Activated CD8-positive, alpha-beta memory T cell treated with anti-CD3 and anti-CD28 coated beads, Interleukin-2, amount 50 U/mL, for 24 hours (primary cell): ENCODE results near the gene KCTD17.

ENCODE experiments used
- DNase-seq: peaks from one replicate; pipeline ENCODE4 v3.0.0-alpha.2; 2020; ENCODE audit errors: extremely low read depth

KCTD17 gene

DNA sequence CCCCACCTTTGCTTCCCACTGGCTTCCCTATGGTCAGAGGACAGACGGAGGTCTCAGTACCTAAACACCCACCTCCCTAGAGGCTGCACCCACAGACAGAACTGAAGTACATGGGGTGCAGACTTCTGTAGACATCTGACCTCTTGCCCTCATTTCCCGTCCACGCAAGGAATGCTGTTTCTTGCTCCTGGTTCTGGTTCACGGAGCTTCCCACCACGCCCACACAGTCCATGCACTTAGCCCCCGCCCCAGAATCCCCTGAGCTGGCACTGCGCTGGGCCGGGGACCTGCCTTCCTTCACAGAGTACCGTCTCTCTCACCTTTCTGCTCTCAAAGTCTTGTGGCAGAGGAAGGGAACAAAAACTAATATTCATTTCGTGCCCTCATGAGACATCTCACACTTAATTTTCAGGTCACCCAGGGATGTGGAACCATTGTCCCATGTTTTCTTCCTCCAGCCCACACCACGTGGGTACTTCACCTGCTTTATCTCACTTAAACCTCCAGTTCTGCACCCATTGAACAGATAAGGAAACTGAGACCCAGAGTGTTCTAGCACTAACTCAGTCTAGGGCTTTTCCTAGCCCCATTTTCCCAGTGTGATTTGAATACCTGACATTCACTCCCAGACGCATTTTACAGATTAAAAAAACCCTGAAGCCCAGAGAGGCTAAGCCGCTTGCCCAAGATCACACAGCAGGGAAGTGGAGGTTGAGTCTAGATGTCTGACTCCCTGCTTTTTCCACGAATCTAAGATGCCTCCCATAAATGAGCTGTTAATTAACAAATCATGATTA, 52.3 kb downstream of the KCTD17 start:
- no peak for DNase-seq

DNA sequence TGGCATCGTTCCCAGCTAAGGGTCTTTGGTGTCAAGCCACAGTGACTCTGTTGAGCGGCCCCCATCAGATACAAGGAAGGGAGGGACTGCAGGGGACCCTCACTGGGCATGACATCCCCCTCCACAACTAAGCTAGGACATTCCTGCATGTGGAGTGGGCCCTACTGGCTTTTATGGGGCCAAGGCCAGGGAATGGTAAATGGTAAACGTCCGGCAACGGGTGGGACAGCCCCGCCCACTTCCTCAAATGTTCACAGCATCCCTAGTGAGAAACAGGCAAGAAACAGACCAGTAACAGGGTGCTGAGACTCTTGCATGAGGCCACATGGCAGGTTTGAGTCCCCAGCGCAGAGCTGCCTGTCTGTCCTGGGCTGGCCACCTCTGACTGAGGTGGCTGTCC, 53.6 kb downstream of the KCTD17 start:
- DNase-seq, result no peak

DNA sequence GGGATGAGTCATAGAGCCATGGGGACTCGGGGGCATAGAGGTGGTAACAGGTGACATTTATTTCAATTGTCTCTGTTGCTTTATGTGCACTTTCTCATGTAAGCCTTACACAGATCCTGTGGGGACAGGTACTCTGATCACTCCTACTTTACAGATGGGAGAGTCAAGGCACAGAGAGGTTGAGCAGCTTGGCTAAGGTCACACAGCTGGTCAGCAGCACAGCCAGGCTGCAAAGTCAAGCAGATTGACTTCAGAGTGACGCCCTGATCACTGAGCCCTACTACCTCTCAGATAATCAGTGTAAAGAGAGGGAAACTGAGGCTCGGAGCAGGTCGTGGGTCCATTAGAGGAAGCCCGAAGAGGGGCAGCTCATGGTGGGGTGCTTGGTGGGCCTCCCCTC, 54.4 kb downstream of the KCTD17 start:
- DNase-seq, result no peak

DNA sequence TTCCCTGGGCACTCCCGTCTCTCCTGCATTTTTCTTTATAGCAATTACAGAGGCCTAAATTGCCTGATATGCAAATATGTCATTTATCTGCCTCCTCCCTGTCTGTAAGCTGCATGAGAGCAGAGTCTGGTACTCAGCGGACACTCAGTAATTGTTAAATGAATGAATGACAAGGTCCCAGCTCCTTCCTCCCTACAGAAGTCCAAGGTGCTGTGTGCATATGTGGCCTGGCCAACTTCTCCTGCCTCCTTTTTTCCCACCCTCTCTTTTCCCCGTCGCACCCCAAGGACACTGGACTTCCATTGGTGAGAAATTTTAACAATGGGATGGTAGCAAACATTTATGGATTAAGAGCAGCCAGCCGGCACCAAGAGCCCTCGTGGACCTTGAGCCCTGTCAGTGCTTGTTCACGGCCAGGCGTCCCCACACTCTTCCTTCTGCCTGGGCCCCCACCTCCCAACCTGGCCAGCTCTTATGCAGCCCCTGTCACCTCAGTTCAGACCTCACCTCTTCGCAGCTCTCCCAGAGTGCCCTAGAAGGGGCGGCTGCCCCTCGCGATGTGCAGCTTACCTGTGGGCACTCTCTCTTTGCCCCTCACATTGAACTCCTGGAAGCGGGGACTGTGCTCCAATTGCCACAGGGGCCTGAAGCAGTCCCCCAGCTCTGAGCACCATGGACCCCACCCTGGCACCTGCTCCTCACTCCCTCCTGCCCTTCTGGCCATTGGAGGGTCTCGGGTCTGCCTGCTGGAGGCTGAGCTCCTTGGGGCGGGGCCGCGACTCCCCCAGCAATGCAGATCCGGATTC, 56.5 kb downstream of the KCTD17 start:
- no peak for DNase-seq

DNA sequence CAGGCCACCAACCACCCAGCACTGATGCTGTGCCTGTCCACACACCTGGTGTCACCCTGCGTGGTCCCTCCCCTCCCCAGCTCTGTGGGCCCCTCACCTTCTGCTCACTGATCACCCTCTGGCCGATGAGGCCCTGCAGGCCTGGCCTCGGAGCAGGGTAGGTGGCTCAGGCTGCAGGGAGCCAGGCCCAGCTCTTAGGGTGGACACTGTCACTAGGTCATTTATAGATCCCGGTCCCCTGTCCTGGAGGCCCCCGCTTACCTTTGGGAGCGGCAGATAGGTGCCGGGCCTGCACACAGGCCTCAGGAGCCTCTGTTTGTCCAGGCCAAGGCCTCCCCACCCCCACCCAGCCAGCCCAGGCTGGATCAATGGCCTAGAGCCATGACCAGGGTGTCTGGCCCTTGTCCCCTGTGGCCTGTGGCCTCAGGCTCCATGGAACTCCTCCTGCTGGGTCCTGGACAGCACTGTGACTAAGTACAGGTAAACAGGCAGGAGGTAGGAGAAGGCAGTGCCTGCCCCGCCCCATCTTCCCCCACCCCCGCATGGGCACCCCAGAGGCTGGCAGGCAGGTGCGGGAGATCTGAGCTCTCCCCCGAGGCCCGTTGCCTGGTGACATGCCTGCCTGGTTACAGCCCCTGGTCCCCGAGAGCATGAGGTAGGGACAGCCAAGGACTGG, 57.8 kb downstream of the KCTD17 start, which contains the start of gene TMPRSS6:
TSS of gene TMPRSS6 (minus strand) at position 472 of the 676 bp plus-strand sequence. CDS start 6,296 bp downstream, outside the sequence.
- no peak for DNase-seq

DNA sequence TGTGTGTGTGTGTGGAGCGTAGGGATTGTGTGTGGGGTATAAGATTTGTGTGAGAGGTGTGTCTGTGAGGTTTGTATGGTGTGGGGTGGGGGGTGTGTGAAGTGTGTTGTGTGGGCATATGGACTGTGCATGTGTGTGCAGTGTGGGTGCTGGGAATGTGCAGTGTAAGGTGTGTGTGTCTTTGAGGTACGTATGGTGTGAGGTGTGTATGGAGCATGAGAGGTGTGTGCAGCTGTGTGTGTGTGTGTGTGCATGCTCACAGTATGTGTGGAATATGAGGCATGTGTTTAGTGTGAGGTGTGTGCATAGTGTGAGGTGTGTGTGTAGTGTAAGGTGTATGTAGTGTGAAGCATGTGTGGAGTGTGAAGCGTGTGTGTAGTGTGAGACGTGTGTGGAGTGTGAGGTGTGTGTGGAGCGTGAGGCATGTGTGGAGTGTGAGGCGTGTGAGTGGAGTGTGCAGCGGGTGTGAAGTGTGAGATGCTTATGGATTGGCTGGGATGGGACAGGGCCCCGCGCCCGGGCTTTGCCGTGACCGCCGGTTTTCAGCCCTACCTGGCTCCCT, 59.7 kb downstream of the KCTD17 start:
- DNase-seq, result no peak

DNA sequence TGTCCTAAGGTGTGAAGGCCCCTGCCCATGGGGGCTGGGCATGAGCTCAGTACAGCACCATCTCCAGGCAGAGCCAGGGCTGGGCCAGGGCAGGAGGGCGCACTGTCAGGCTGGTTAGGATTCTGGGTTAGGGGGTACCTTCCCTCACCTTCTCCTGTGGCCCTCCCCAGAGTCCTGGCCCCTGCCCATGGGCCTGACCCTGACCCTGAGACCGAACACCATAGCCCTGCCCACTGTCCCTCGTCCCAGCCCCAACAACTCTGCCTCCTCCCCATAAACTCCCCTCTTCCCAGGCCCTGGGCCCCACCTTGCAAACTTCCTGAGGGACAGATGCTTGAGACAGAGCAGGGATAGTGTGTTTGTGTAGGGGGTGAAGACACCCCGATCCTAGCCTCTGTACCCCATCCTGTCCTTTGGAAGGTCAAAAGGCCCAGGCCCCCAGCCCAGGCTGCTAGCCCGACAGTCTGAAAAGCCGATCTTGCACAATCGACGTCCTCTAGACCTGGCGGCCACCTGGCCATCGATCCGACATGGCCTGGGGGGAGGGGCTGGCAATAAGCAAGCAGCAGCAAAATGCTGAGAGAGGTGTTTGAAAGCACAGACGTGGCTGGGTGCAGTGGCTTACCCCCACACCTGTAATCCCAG, 60.7 kb downstream of the KCTD17 start:
- no peak for DNase-seq
